ENCODE results near the gene BIRC6.
"Not testable (repeated sequence)": the region's sequence is repeated elsewhere in the genome, so short reads cannot be mapped to it uniquely, and the experiment has no call there.

BIRC6 gene

DNA sequence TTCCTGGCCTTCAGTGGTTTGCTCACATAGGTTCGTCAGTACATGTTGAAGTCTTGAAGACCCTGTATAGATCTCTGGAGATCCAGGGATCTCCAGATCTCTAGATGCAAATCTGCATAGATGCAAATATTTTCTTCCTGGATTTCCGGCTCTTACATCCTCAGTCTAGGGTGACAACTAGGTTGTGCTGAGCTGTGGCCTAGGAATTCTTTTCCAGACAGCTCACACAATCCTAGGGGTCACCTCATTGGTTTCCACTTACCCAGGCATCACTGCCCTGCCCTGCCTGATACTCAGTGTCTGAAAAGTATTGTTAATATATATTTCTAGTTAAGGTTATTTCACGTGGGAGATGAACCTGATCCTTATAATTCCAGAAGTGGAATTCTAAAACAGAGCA, 165.9 kb downstream of the BIRC6 start:
- no peak for DNase-seq

DNA sequence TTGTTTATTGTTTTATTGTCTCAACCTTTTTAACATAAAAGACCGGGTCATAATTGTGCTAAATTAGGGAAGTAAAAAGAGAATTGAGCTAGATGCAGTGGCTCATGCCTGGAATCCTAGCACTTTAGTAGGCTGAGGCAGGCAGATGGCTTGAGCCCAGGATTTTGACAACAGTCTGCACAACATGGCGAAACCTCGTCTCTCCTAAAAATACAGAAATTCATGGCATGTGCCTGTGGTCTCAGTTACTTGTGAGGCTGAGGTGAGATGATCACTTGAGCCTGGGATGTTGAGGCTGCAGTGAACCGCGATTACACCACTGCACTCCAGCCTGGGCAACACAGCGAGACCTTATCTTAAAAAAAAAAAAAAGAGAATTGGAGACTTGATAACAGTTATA, 166.9 kb downstream of the BIRC6 start:
- DNase-seq = no peak

- DNase-seq = no peak
Observed at GRCh38 chr2:32532341-32532740, 175.5 kb downstream of the BIRC6 start.

- DNase-seq = no peak
Observed at GRCh38 chr2:32532961-32533360, 176.1 kb downstream of the BIRC6 start.

GRCh38 chr2:32534831-32535230, 178.0 kb downstream of the BIRC6 start:
- DNase-seq = no peak

DNA sequence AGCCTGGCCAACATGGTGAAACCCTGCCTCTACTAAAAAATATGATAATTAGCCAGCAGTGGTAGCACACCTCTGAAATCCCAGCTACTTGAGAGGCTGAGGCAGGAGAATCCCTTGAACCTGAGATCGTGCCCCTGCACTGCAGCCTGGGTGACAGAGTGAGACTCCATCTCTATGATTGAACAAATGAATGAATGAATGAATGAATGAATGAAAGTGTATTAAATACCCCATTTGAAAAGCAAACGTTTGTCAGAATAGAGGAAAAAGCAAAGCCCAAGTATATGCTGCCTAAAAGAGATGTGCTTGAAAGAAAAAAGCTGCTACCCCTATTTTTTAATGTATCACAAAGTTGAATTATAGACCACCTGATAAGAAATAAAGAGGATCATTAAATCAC, 181.9 kb downstream of the BIRC6 start:
- DNase-seq = no peak

- DNase-seq = not testable (repeated sequence)
Observed at GRCh38 chr2:32552483-32552882, 195.7 kb downstream of the BIRC6 start.

DNA sequence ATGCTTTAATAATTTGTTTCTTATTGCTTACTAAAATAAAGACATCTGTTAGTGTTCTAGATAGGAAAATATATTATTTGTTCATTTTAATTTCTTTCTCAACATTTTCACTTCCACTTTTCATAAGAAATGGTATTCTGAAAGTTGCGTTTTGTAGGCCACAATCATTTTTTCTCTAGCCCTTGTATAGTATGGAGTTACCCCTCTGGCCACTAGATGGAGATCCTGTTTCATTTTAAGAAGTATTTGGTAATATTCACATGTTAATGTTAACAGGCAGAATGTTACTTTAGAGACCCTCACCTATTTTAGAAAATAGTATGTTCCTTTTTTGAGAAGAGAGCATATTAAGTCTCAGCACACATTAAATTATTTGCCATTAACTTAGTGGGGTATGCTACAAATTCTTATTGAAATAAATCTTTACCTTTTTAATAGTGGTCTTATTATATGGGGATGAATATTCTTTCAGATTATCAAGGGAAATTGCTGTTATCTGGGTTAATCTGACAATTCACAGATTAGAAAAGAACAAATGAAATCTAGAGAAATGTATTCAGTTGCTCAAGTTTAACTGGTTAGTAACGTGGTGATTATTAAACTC, 197.1 kb downstream of the BIRC6 start:
- no peak for DNase-seq

DNA sequence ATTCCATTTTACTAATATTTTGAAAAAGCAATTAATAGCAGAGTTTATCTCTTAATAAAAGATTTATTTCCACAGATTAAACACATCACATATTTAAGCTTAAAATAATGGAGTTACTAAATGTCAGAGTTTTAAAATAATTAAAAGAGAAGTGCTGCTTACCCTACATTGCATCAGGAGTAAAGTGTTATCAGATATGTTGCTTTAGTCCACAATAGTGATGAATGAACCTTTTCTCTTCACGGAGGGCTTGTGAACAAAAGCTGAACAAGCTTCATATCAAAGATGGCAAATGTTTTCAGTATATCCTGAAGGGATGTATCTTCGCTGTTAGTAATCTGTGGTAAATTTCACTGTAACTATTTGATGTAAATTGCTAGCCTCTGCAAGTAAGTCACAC, 201.7 kb downstream of the BIRC6 start:
- DNase-seq = no peak

DNA sequence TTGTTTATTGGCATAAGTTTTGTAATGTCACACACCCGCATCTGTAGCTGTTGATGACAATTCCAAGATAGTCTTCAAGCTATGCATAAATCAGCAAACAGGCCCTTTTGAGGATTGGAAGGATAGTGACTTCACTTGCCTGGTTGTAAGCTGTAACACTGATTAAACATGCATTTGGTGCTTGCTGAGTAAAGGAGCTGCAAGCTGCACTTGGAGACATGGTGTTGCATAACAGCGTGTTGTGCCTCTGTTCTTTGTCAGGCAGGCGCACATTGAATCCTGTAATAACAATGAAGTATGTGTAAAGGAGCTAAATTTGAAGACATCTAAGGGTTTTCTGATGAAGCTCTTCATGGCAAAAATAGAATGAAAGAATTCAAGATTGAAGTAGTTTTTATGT, 202.3 kb downstream of the BIRC6 start:
- no peak for DNase-seq

GRCh38 chr2:32562906-32563305, 206.1 kb downstream of the BIRC6 start:
- no peak for DNase-seq

GRCh38 chr2:32564417-32565035, 207.7 kb downstream of the BIRC6 start:
- DNase-seq = no peak

DNA sequence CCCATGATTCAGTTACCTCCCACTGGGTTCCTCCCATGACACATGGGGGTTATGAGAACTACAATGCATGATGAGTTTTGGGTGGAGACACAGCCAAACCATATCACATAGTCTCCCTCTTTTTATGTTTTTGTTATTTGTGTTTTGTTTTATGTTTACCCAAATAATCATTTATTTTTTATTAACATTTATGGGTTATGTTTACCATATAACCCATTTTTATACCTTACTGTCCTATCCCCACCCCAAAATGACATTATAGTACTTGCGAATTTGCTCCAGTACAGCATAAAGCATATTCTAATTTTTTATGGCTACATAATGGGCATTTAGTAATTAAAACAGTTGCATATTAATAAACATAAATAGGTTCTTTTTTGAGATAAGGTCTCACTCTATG, 209.1 kb downstream of the BIRC6 start:
- no peak for DNase-seq

- DNase-seq = no peak
Observed at GRCh38 chr2:32572030-32572429, 215.2 kb downstream of the BIRC6 start.

GRCh38 chr2:32572737-32573136, 215.9 kb downstream of the BIRC6 start:
- no peak for DNase-seq

- DNase-seq = no peak
Observed at GRCh38 chr2:32591669-32592463, 235.0 kb downstream of the BIRC6 start.

DNA sequence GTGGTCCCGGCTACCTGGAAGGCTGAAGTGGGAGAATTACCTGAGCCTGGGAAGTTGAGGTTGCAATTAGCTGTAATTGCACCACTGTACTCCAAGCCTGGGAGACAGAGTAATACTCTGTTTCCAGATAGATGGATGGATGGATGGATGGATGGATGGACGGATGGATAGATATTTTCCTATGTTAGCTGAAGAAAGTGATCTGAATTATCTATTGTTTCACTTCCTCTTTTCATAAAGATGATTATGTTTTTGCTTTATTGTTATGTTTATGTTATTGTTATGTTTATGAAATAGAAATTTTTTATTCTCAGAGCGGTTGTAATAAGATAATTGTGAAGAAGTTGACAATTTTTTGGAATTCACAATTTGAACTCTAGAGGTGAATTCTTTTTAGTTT, 237.8 kb downstream of the BIRC6 start:
- DNase-seq = no peak

GRCh38 chr2:32611366-32611765, 254.5 kb downstream of the BIRC6 start:
- DNase-seq = no peak

DNA sequence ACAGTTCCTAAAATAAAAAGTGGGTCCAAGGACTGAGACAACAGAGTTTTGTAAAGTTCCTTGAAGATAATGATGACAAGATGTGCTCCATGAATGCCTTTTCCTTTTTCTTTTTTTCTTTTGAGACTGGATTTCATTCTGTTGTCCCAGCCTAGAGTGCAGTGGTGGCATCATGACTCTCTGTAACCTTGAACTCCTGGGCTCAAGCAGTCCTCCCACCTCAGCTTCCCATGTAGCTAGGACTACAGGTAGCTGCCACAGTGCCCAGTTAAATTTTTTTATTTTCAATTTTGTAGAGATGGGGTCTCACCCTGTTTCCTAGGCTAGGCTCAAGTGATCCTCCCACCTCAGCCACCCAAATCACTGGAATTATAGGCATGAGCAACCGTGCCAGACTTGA, 254.9 kb downstream of the BIRC6 start:
- no peak for DNase-seq

DNA sequence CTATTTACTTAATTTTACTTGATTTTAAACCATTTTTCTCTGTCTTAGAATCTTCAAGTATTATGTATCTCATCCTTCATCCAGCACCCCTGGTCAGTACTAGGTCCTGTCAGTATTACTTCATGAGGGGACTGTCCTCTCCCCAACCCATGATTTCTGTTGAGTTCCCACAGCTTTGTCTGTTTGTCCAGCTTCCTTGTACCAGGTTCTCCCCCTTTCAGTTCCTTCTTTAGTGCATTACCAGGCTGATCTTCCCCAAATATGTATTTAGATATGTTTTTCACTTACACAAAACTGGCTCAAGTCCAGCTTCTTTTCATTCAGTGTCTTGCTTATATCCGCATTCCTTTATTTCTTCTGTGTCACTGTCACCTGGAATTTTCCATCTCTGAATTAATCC, 257.3 kb downstream of the BIRC6 start:
- no peak for DNase-seq

- DNase-seq = no peak
Observed at GRCh38 chr2:32617599-32618189, 260.9 kb downstream of the BIRC6 start.

GRCh38 chr2:32622570-32623310, 265.9 kb downstream of the BIRC6 start:
- no peak for DNase-seq

- no peak for DNase-seq
Observed at GRCh38 chr2:32623311-32623706, 266.5 kb downstream of the BIRC6 start.

Measured in cortex of kidney (tissue), 1 donor.